Gastrocnemius medialis (tissue), 4 donors: ENCODE results near the gene DMAC2. TPM values are rescaled to one million over a fixed set of nuclear protein-coding genes. Genes with fewer than 3 reads are reported as not detected.

Experiments used
- ATAC-seq, 2 donors: fragments of 150-250 bp; one replicate each; pipeline ENCODE4 v1.9.1; 2016
- DNase-seq, 2 donors: peaks; one replicate each; pipeline ENCODE4 v3.0.0-alpha.2; 2019
- H3K27ac ChIP-seq, 4 donors: fragments of 200-600 bp; sonication (generic); 1 replicate in 1 of 4; 2 replicates in 3 of 4; pipeline ENCODE4 v1.5.1; 2016 to 2018; ENCODE audit warnings: mild to moderate bottlenecking in 2 of 4, moderate library complexity in 1 of 4
- H3K27me3 ChIP-seq, 3 donors: fragments of 200-600 bp; sonication (generic) in 2 of 3; 1 replicate in 1 of 3; 2 replicates in 2 of 3; pipeline versions ENCODE4 v1.5.1 to v1.6.0; 2016 to 2019; ENCODE audit warnings: mild to moderate bottlenecking in 1 of 3, moderate library complexity in 1 of 3
- H3K36me3 ChIP-seq, 2 donors: fragments of 200-600 bp; sonication (generic) in 1 of 2; one replicate each; pipeline ENCODE4 v1.5.1; 2017 to 2018
- H3K4me1 ChIP-seq, 2 donors: fragments of 200-600 bp; sonication (generic) in 1 of 2; one replicate each; pipeline ENCODE4 v1.5.1; 2016 to 2017; ENCODE audit warnings: mild to moderate bottlenecking in 2 of 2
- H3K4me3 ChIP-seq, 4 donors: fragments of 200-600 bp; sonication (generic) in 3 of 4; 1 replicate in 1 of 4; 2 replicates in 3 of 4; pipeline ENCODE4 v1.5.1; 2016 to 2019; ENCODE audit warnings: mild to moderate bottlenecking in 2 of 4
- H3K9me3 ChIP-seq, 3 donors: fragments of 200-600 bp; sonication (generic) in 2 of 3; 1 replicate in 1 of 3; 2 replicates in 2 of 3; pipeline ENCODE4 v1.5.1; 2016 to 2019
- CTCF ChIP-seq, 5 experiments: fragments of 450-650 bp in 3 of 5; fragments of 200-600 bp in 2 of 5; sonication (generic) in 2 of 5; IDR thresholded peaks in 4 of 5; conservative IDR thresholded peaks in 1 of 5; 1 replicate in 4 of 5; 2 replicates in 1 of 5; pipeline ENCODE4 v1.5.1; 2016 to 2019; ENCODE audit warnings: antibody characterized with exemption in 5 of 5, mild to moderate bottlenecking in 3 of 5, moderate library complexity in 3 of 5
- POLR2A ChIP-seq, 2 donors: fragments of 450-650 bp; IDR thresholded peaks; one replicate each; pipeline ENCODE4 v1.6.1; 2017; ENCODE audit warnings: antibody characterized with exemption in 2 of 2, mild to moderate bottlenecking in 2 of 2, moderate library complexity in 2 of 2
- in situ Hi-C, 4 donors: fragments of 200-750 bp; cut with MboI; loops; one replicate each; pipeline versions ENCODE4 v1.15.0 to v1.8.0; 2017; ENCODE audit warnings: low sequenced_read_pairs in 4 of 4
- intact Hi-C: fragments of 100-400 bp; cut with DNase I; formaldehyde crosslinking; loops from one replicate; pipeline ENCODE4 v1.15.1; 2023; ENCODE audit warnings: low total_unique reads
- total RNA-seq, 4 donors: library from RNA; depleted of rRNA; stranded (reverse); fragments of >200 nt; gene quantifications; one replicate each; pipeline versions ENCODE4 v1.1.0 to v1.2.3, GENCODE V29; 2016

DMAC2 gene
- total RNA-seq, 4 donors from 2014 or later = 41.0 to 61.0 (median 49.8) TPM

GRCh38 chr19:41421973-41422372 is 17.7 kb downstream of the DMAC2 start:
- no peaks in the 10 kb centered on the region for H3K27me3 ChIP-seq
- intact Hi-C loops = no loop called here
- peaks cover 0 to 85% of the 10 kb centered on the region in 2 donors for H3K36me3 ChIP-seq
- DNase-seq (no peak), ATAC-seq (no peak)
- H3K4me3 ChIP-seq = no peak overlapping the region
- in situ Hi-C loops = no loop called here
- no peak for TF ChIP-seq POLR2A (IDR thresholded peaks at IDR 0.05)
- TF ChIP-seq CTCF (IDR thresholded peaks at IDR 0.05 in 4 of 5, conservative IDR thresholded peaks at IDR 0.05 in 1 of 5) = no peak
- no peak overlapping the region for H3K27ac ChIP-seq
- peaks cover 2 to 6% of the 10 kb centered on the region in 2 donors for H3K4me1 ChIP-seq
- no peaks in the 10 kb centered on the region for H3K9me3 ChIP-seq

- peaks cover 0 to 89% of the 10 kb centered on the region in 2 donors for H3K36me3 ChIP-seq
- no peak overlapping the region for H3K27ac ChIP-seq
- intact Hi-C loops = no loop called here
- no peaks in the 10 kb centered on the region for H3K27me3 ChIP-seq
- DNase-seq (no peak), ATAC-seq (no peak)
- TF ChIP-seq POLR2A (IDR thresholded peaks at IDR 0.05) (no peak), CTCF (IDR thresholded peaks at IDR 0.05 in 4 of 5, conservative IDR thresholded peaks at IDR 0.05 in 1 of 5) (no peak)
- in situ Hi-C loops = no loop called here
- H3K9me3 ChIP-seq = no peaks in the 10 kb centered on the region
- no peak overlapping the region for H3K4me3 ChIP-seq
- H3K4me1 ChIP-seq = peaks cover 0 to 4% of the 10 kb centered on the region in 2 donors
Measured at GRCh38 chr19:41421314-41421713, 18.4 kb downstream of the DMAC2 start.

- in situ Hi-C loops (no loop called here), intact Hi-C loops (no loop called here)
- H3K27ac ChIP-seq = no peak overlapping the region
Measured at GRCh38 chr19:41420101-41420880, 19.4 kb downstream of the DMAC2 start.

DNA sequence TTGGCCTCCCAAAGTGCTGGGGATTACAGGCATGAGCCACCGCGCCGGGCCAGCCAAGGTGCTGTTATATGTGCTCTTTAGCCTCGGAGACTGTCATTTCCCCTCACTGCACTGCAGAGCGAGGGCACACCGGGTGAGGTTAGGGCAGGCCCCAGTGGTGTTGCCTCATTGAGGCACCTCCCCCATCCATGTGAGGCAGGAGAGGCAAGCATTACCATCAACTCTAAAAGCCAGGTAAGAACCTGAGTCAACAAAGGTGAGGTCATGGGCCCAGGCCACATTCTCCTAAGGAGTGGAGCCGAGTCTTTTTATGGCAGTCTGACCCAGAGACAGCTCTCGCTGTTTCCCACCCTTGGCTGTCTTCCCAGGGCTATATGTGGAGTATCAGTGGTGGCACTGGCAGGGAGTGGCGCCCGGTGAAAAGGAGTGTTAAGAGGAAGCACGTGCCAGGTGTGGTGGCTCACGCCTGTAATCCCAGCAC is 23.5 kb downstream of the DMAC2 start:
- Histone ChIP-seq H3K4me3 (no peak overlapping the region), H3K27me3 (no peaks in the 10 kb centered on the region), H3K9me3 (no peaks in the 10 kb centered on the region), H3K27ac (peak overlapping the region in 2 of 4 donors; percentile 81 to 83), H3K4me1 (peaks cover 30 to 41% of the 10 kb centered on the region in 2 donors), H3K36me3 (peaks cover 0 to 49% of the 10 kb centered on the region in 2 donors)
- DNase-seq (no peak), ATAC-seq (no peak)
- intact Hi-C loops (no loop called here), in situ Hi-C loops (no loop called here)
- TF ChIP-seq POLR2A (IDR thresholded peaks at IDR 0.05) (no peak), CTCF (IDR thresholded peaks at IDR 0.05 in 4 of 5, conservative IDR thresholded peaks at IDR 0.05 in 1 of 5) (no peak)

More at GRCh38 chr19:41420101-41420880, 19.4 kb downstream of the DMAC2 start:
- Histone ChIP-seq H3K9me3 (no peaks in the 10 kb centered on the region), H3K36me3 (peaks cover 0 to 80% of the 10 kb centered on the region in 2 donors), H3K4me3 (no peak overlapping the region), H3K4me1 (peaks cover under 1 to 2% of the 10 kb centered on the region in 2 donors), H3K27me3 (no peaks in the 10 kb centered on the region)
- DNase-seq (no peak), ATAC-seq (no peak)
- TF ChIP-seq CTCF (IDR thresholded peaks at IDR 0.05 in 4 of 5, conservative IDR thresholded peaks at IDR 0.05 in 1 of 5) (no peak), POLR2A (IDR thresholded peaks at IDR 0.05) (no peak)
